Thymus (tissue), 11 donors: ENCODE measurements around the gene CSTF2T. TPM values are rescaled to one million over a fixed set of nuclear protein-coding genes. Genes with fewer than 3 reads are reported as not detected.
"Not testable (repeated sequence)": the region's sequence is repeated elsewhere in the genome, so short reads cannot be mapped to it uniquely, and the experiment has no call there.

Experiments
- DNase-seq, 9 donors: peaks; one replicate each; pipeline ENCODE4 v3.0.0-alpha.2; 2013; ENCODE audit warnings: low spot score in 9 of 9, low read depth in 6 of 9, missing footprints in 1 of 9
- H3K27ac ChIP-seq, 2 donors: one replicate each; pipeline ENCODE4 v1.5.1; 2013; ENCODE audit warnings: control low read depth in 1 of 2, low read depth in 1 of 2, low read length in 1 of 2, mild to moderate bottlenecking in 1 of 2, moderate library complexity in 1 of 2
- H3K27me3 ChIP-seq, 2 donors: one replicate each; pipeline ENCODE4 v1.5.1; 2013; ENCODE audit warnings: low read length in 1 of 2; ENCODE audit not compliant: control insufficient read depth in 2 of 2, insufficient read depth in 1 of 2
- H3K36me3 ChIP-seq, 2 donors: one replicate each; pipeline ENCODE4 v1.5.1; 2013; ENCODE audit warnings: low read length in 1 of 2, mild to moderate bottlenecking in 1 of 2, moderate library complexity in 1 of 2; ENCODE audit not compliant: control insufficient read depth in 2 of 2, insufficient read depth in 2 of 2
- H3K4me1 ChIP-seq, 2 donors: one replicate each; pipeline ENCODE4 v1.5.1; 2013; ENCODE audit warnings: low read length in 2 of 2; ENCODE audit not compliant: control insufficient read depth in 2 of 2, insufficient read depth in 2 of 2
- H3K4me3 ChIP-seq, 2 donors: one replicate each; pipeline ENCODE4 v1.5.1; 2013; ENCODE audit warnings: low read length in 2 of 2, control low read depth in 1 of 2, mild to moderate bottlenecking in 1 of 2
- H3K9me3 ChIP-seq, 2 donors: one replicate each; pipeline ENCODE4 v1.5.1; 2013; ENCODE audit warnings: low read length in 1 of 2, mild to moderate bottlenecking in 1 of 2; ENCODE audit not compliant: control insufficient read depth in 2 of 2, insufficient read depth in 1 of 2
- WGBS: extraction: QIAGEN DNeasy Blood & Tissue Kit; methylation state at CpG from one replicate; pipeline ENCODE4 v1.1.7; 2013; 5-methylcytosine and 5-hydroxymethylcytosine counted together
- polyA plus RNA-seq: library from polyadenylated mRNA; stranded (reverse); fragments of 200-250 nt; gene quantifications from one replicate; pipeline ENCODE4 v1.2.3, GENCODE V29; 2013
- total RNA-seq: library from RNA; stranded (reverse); fragments of 120-200 nt; gene quantifications from one replicate; pipeline ENCODE4 v1.2.4, GENCODE V29; 2013
- donor health status: healthy.

The CSTF2T gene
- total and polyA plus RNA-seq, 2 donors = 23.9 to 24.2 TPM

- not testable (repeated sequence) for H3K4me3 ChIP-seq, H3K27ac ChIP-seq, H3K9me3 ChIP-seq, H3K4me1 ChIP-seq, H3K27me3 ChIP-seq, H3K36me3 ChIP-seq, DNase-seq
- WGBS = 95% methylated on average over 2 of the region's 2 CpGs
Observed at GRCh38 chr10:51688826-51689225, 10.6 kb downstream of the CSTF2T start.

- no peaks in the 10 kb centered on the region for H3K27me3 ChIP-seq
- H3K4me1 ChIP-seq = no peaks in the 10 kb centered on the region
- no peak overlapping the region for H3K4me3 ChIP-seq
- no peaks in the 10 kb centered on the region for H3K36me3 ChIP-seq
- 97% methylated on average over 1 of the region's 1 CpG for WGBS
- no peak overlapping the region for H3K27ac ChIP-seq
- H3K9me3 ChIP-seq = no peaks in the 10 kb centered on the region
- no peak for DNase-seq
Observed at GRCh38 chr10:51687296-51687695, 12.1 kb downstream of the CSTF2T start.

- 93% methylated on average over 2 of the region's 2 CpGs for WGBS
- H3K4me3 ChIP-seq = no peak overlapping the region
Observed at GRCh38 chr10:51685768-51686167, 13.6 kb downstream of the CSTF2T start.

DNA sequence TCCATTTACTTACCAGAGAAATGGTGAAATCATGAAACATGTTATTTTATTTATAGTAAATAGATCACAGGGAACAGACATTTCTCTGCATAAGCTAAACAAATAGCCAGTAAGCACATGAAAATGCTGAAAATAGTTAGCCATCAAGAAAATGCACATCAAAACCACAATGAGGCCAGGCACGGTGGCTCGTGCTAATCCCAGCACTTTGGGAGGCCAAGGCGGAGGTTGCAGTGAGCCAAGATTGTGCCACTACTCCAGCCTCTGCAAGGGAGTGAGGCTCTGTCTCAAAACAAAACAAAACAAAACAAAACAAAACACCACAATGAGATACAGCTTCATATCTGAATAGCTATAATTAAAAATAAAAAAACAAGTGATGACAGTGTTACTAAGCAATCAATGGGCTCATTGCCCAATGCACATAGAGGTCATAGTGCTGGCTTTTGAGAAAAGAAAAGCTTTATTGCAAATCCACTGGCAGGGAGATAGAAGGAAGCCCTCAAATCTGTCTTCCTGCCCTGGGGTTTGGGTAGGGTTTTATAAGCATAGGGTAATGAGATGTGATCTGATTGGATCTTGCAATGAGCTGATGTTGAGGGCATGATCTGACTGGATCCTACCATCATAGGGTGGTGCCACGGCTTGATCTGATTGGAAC lies 16.2 kb downstream of the CSTF2T start:
- no peak overlapping the region for H3K27ac ChIP-seq
- no peaks in the 10 kb centered on the region for H3K36me3 ChIP-seq
- H3K27me3 ChIP-seq = no peaks in the 10 kb centered on the region
- H3K4me3 ChIP-seq = no peak overlapping the region
- H3K9me3 ChIP-seq = no peaks in the 10 kb centered on the region
- DNase-seq = no peak
- 79% methylated on average over 4 of the region's 4 CpGs for WGBS
- no peaks in the 10 kb centered on the region for H3K4me1 ChIP-seq

More at GRCh38 chr10:51685768-51686167, 13.6 kb downstream of the CSTF2T start:
- H3K4me1 ChIP-seq = no peaks in the 10 kb centered on the region
- no peaks in the 10 kb centered on the region for H3K36me3 ChIP-seq
- H3K27me3 ChIP-seq = no peaks in the 10 kb centered on the region
- H3K9me3 ChIP-seq = no peaks in the 10 kb centered on the region
- DNase-seq = no peak
- H3K27ac ChIP-seq = no peak overlapping the region

- DNase-seq = no peak
- Histone ChIP-seq H3K4me3 (no peak overlapping the region), H3K36me3 (no peaks in the 10 kb centered on the region), H3K27ac (no peak overlapping the region), H3K4me1 (no peaks in the 10 kb centered on the region), H3K27me3 (no peaks in the 10 kb centered on the region), H3K9me3 (no peaks in the 10 kb centered on the region)
- WGBS = 94% methylated on average over 6 of the region's 6 CpGs
Observed at GRCh38 chr10:51679841-51680240, 19.6 kb downstream of the CSTF2T start.

DNA sequence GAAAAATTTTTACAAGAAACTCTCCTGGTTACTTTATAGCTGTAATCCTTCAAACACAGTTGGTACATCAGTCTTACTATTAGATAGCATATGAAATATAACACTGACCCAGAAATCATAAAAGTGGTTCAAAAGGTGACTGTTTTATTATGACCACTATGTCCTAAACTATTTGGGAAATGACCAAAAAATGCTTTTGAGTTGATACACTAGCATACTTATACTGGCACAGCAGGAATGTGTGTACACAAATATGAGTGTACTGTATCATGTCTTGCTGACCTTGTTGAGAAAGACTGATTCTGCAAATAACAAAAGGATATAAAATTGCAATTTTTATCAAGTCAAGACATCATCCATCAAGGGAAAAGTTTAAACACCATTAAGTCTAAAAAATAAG lies 24.3 kb downstream of the CSTF2T start:
- no peaks in the 10 kb centered on the region for H3K9me3 ChIP-seq
- no peak overlapping the region for H3K27ac ChIP-seq
- H3K4me1 ChIP-seq = no peaks in the 10 kb centered on the region
- no peak for DNase-seq
- no peaks in the 10 kb centered on the region for H3K36me3 ChIP-seq
- H3K4me3 ChIP-seq = no peak overlapping the region
- H3K27me3 ChIP-seq = no peaks in the 10 kb centered on the region

DNA sequence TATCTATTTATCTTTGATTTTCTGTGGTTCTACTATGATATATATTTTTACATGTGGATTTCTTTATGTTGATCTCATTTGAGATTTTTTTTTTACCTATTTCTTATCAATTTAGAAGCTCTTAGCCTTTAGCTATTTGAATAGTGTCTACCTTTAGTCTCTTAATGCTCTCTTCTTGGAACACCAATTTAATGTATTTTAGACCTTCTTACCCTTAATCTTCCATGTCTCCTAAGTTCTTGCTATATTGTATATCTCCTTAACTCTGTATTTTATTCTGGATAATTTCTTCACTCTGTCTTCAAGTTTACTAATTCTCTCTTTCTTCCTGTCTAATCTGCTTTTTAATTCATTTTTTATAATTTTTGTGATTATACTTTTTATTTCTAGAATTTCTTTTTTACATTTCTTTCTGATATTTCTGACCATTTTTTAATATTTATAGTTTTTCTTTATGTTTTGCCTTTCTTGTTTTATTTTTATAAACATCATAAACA lies 27.3 kb downstream of the CSTF2T start:
- no peaks in the 10 kb centered on the region for H3K4me1 ChIP-seq
- H3K9me3 ChIP-seq = no peaks in the 10 kb centered on the region
- no peak overlapping the region for H3K4me3 ChIP-seq
- no peak overlapping the region for H3K27ac ChIP-seq
- H3K27me3 ChIP-seq = no peaks in the 10 kb centered on the region
- no peak for DNase-seq
- H3K36me3 ChIP-seq = no peaks in the 10 kb centered on the region

DNA sequence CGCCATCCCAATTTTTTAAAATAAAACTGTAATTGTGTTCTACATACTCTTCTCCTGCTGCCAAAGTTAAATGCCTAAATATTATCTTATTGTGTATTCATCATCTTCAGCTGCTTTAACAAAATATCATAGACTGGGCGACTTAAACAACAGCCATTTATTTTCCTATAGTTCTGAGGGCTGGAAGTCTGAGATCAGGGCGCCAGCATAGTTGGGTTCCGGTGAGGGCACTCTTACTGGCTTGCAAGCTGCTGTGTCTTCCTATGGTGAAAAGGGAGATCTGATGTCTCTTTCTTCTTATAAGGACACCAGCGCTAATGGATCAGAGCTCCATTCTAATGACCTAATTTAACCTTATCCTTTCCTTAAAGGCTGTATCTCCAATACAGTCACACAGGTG lies 30.4 kb downstream of the CSTF2T start:
- WGBS = 97% methylated on average over 5 of the region's 5 CpGs
- no peaks in the 10 kb centered on the region for H3K4me1 ChIP-seq
- no peak overlapping the region for H3K4me3 ChIP-seq
- no peaks in the 10 kb centered on the region for H3K36me3 ChIP-seq
- DNase-seq = no peak
- no peaks in the 10 kb centered on the region for H3K27me3 ChIP-seq
- H3K9me3 ChIP-seq = no peaks in the 10 kb centered on the region
- H3K27ac ChIP-seq = no peak overlapping the region

DNA sequence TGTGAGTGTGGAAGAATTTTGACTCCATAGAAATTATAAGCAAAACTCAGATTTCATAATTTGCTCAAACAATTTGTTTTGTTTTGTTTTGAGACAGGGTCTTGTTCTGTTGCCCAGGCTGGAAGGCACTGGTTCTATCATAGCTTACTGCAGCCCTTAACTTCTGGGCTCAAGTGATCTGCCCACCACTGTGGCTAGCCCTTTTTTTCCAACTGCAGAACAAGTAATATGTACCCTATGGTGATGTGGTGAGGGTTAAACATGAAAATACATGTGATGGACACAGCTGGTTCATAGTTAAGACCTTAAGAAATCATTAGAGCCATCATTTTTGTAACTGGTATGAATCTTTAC lies 31.1 kb downstream of the CSTF2T start:
- Histone ChIP-seq H3K27ac (no peak overlapping the region), H3K27me3 (no peaks in the 10 kb centered on the region), H3K9me3 (no peaks in the 10 kb centered on the region), H3K4me1 (no peaks in the 10 kb centered on the region), H3K4me3 (no peak overlapping the region), H3K36me3 (no peaks in the 10 kb centered on the region)
- DNase-seq = no peak
